Measurements from ENCODE around the gene GNAZ. TPM values are rescaled to one million over a fixed set of nuclear protein-coding genes. Genes with fewer than 3 reads are reported as not detected.

The GNAZ gene
- total RNA-seq, 2 donors from 2014 or later, result 0.98 to 2.6 TPM

- Mint-ChIP-seq H3K36me3 (peaks cover 10% of the 10 kb centered on the region), H3K27ac (no peak overlapping the region), H3K4me1 (ENCODE audit: low read depth in 2 of 2) (peaks cover 0 to 5% of the 10 kb centered on the region in 2 donors), H3K9me3 (peaks cover 4% of the 10 kb centered on the region), H3K27me3 (peaks cover 22 to 25% of the 10 kb centered on the region in 2 donors), H3K4me3 (no peak overlapping the region)
- ATAC-seq (no peak), DNase-seq (ENCODE audit: low spot score) (no peak)
Measured at GRCh38 chr22:23054531-23055257, 15.6 kb upstream of the GNAZ start.

GRCh38 chr22:23055449-23056179 is 14.7 kb upstream of the GNAZ start:
- no peak for DNase-seq (ENCODE audit: low spot score)
- H3K4me3 Mint-ChIP-seq, result no peak overlapping the region
- no peak for ATAC-seq
- peaks cover 0 to 5% of the 10 kb centered on the region in 2 donors for H3K4me1 Mint-ChIP-seq (ENCODE audit: low read depth in 2 of 2)
- H3K27ac Mint-ChIP-seq, result no peak overlapping the region
- peaks cover 14 to 21% of the 10 kb centered on the region in 2 donors for H3K27me3 Mint-ChIP-seq
- H3K9me3 Mint-ChIP-seq, result peaks cover 4% of the 10 kb centered on the region
- H3K36me3 Mint-ChIP-seq, result peaks cover 10% of the 10 kb centered on the region

- no peak for DNase-seq (ENCODE audit: low spot score)
- Mint-ChIP-seq H3K27ac (no peak overlapping the region), H3K36me3 (peaks cover 10% of the 10 kb centered on the region), H3K4me1 (ENCODE audit: low read depth in 2 of 2) (peaks cover 0 to 5% of the 10 kb centered on the region in 2 donors), H3K27me3 (peaks cover 8 to 12% of the 10 kb centered on the region in 2 donors), H3K4me3 (no peak overlapping the region), H3K9me3 (peaks cover 4% of the 10 kb centered on the region)
- no peak for ATAC-seq
Measured at GRCh38 chr22:23057331-23057730, 13.0 kb upstream of the GNAZ start.

- H3K4me1 Mint-ChIP-seq (ENCODE audit: low read depth in 2 of 2), result peaks cover 0 to 5% of the 10 kb centered on the region in 2 donors
- H3K4me3 Mint-ChIP-seq, result no peak overlapping the region
- peaks cover 4% of the 10 kb centered on the region for H3K9me3 Mint-ChIP-seq
- H3K36me3 Mint-ChIP-seq, result peaks cover 10% of the 10 kb centered on the region
- DNase-seq (ENCODE audit: low spot score) (no peak), ATAC-seq (no peak)
- peaks cover 8 to 12% of the 10 kb centered on the region in 2 donors for H3K27me3 Mint-ChIP-seq
- no peak overlapping the region for H3K27ac Mint-ChIP-seq
Measured at GRCh38 chr22:23058063-23058462, 12.3 kb upstream of the GNAZ start.

GRCh38 chr22:23058481-23059283 is 11.6 kb upstream of the GNAZ start:
- Mint-ChIP-seq H3K4me3 (no peak overlapping the region), H3K4me1 (ENCODE audit: low read depth in 2 of 2) (peaks cover 0 to 5% of the 10 kb centered on the region in 2 donors), H3K27me3 (peaks cover 8 to 10% of the 10 kb centered on the region in 2 donors), H3K36me3 (peaks cover 10% of the 10 kb centered on the region), H3K27ac (no peak overlapping the region), H3K9me3 (peaks cover 4% of the 10 kb centered on the region)
- ATAC-seq (no peak), DNase-seq (ENCODE audit: low spot score) (no peak)

GRCh38 chr22:23059284-23059948 is 10.9 kb upstream of the GNAZ start:
- peaks cover 8 to 10% of the 10 kb centered on the region in 2 donors for H3K27me3 Mint-ChIP-seq
- peaks cover 10% of the 10 kb centered on the region for H3K36me3 Mint-ChIP-seq
- no peak overlapping the region for H3K4me3 Mint-ChIP-seq
- H3K4me1 Mint-ChIP-seq (ENCODE audit: low read depth in 2 of 2), result peaks cover 0 to 5% of the 10 kb centered on the region in 2 donors
- DNase-seq (ENCODE audit: low spot score) (no peak), ATAC-seq (no peak)
- no peak overlapping the region for H3K27ac Mint-ChIP-seq
- peaks cover 4% of the 10 kb centered on the region for H3K9me3 Mint-ChIP-seq

- Mint-ChIP-seq H3K9me3 (peaks cover 4% of the 10 kb centered on the region), H3K27ac (no peak overlapping the region), H3K27me3 (peaks cover 2 to 6% of the 10 kb centered on the region in 2 donors), H3K4me3 (no peak overlapping the region), H3K36me3 (peaks cover 5% of the 10 kb centered on the region), H3K4me1 (ENCODE audit: low read depth in 2 of 2) (no peaks in the 10 kb centered on the region)
- ATAC-seq (no peak), DNase-seq (ENCODE audit: low spot score) (no peak)
Measured at GRCh38 chr22:23060612-23061400, 9.5 kb upstream of the GNAZ start.

GRCh38 chr22:23061471-23062280 is 8.6 kb upstream of the GNAZ start:
- ATAC-seq (no peak), DNase-seq (ENCODE audit: low spot score) (no peak)
- no peaks in the 10 kb centered on the region for H3K4me1 Mint-ChIP-seq (ENCODE audit: low read depth in 2 of 2)
- H3K9me3 Mint-ChIP-seq, result peaks cover 4% of the 10 kb centered on the region
- H3K27me3 Mint-ChIP-seq, result peaks cover 0 to 5% of the 10 kb centered on the region in 2 donors
- no peak overlapping the region for H3K27ac Mint-ChIP-seq
- peaks cover 4% of the 10 kb centered on the region for H3K36me3 Mint-ChIP-seq
- no peak overlapping the region for H3K4me3 Mint-ChIP-seq

GRCh38 chr22:23062616-23063538 is 7.4 kb upstream of the GNAZ start:
- H3K27ac Mint-ChIP-seq, result no peak overlapping the region
- DNase-seq (ENCODE audit: low spot score) (no peak), ATAC-seq (no peak)
- no peaks in the 10 kb centered on the region for H3K9me3 Mint-ChIP-seq
- H3K36me3 Mint-ChIP-seq, result no peaks in the 10 kb centered on the region
- H3K4me3 Mint-ChIP-seq, result no peak overlapping the region
- peaks cover 4% of the 10 kb centered on the region in 2 donors for H3K4me1 Mint-ChIP-seq (ENCODE audit: low read depth in 2 of 2)
- H3K27me3 Mint-ChIP-seq, result no peaks in the 10 kb centered on the region

GRCh38 chr22:23063539-23064380 is 6.6 kb upstream of the GNAZ start:
- no peak overlapping the region for H3K27ac Mint-ChIP-seq
- H3K4me3 Mint-ChIP-seq, result no peak overlapping the region
- no peak for ATAC-seq
- peaks cover 5 to 8% of the 10 kb centered on the region in 2 donors for H3K4me1 Mint-ChIP-seq (ENCODE audit: low read depth in 2 of 2)
- H3K36me3 Mint-ChIP-seq, result no peaks in the 10 kb centered on the region
- no peaks in the 10 kb centered on the region for H3K9me3 Mint-ChIP-seq
- no peaks in the 10 kb centered on the region for H3K27me3 Mint-ChIP-seq
- no peak for DNase-seq (ENCODE audit: low spot score)
